COLO829 (cell line): ENCODE results near the gene RBFOX2.

ENCODE experiments used
- DNase-seq: peaks from one replicate; pipeline ENCODE4 v3.0.0; 2012; ENCODE audit warnings: low spot score

RBFOX2 gene

GRCh38 chr22:35973388-35973787, 55.2 kb downstream of the RBFOX2 start:
- DNase-seq, result no peak

- DNase-seq, result no peak
These were observed 56.1 kb downstream of the RBFOX2 start for GRCh38 chr22:35972559-35972958.

GRCh38 chr22:35971456-35972119, 57.0 kb downstream of the RBFOX2 start:
- DNase-seq, result peak; percentile 76

GRCh38 chr22:35970616-35971455, 57.8 kb downstream of the RBFOX2 start:
- DNase-seq, result no peak

DNA sequence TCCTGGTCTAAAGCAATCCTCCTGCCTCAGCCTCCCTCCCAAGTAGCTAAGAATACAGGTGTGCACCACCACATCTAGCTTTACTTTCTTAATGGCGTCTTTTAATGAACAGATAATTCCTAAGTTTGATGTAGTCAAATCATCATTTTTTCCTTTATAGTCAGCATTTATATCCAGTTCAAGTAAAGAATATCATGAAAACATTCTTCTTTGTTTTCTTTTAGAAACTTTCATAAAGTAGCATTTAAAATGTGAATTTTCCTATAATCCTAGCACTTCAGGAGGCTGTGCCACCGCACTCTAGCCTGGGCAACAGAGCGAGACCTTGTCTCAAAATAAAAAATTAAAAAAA, 61.6 kb downstream of the RBFOX2 start:
- no peak for DNase-seq

DNA sequence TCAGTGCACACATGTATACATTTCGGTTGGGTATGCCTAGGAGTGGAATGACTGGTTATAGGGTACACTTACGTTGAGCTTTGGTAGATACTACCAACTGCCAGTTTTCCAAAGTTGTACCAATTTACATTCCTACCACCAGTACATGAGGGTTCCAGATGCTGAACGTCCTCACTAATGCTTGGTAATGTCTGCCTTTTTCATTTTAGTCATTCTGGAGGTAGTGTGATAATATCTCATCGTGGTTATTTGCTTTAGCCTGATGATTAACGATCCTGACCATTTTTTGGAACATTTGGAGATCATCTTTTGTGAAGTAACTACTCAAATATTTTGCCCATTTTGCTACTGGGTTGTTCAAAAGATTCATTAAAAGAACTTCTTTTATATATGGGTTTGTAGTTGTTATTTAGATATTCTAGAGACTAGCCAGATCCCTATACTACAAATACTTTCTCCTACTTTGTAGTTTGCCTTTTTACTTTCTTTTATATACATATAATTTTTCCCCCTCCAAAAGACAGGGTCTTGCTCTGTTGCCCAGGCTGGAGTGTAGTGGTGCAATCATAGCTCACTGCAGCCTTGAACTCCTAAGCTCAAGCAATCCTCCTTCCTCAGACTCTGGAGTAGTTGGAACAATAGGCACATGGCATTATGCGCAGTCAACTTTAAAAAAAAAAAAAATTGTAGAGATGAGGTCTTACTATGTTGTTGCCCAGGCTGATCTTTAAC, 62.1 kb downstream of the RBFOX2 start:
- no peak for DNase-seq

DNA sequence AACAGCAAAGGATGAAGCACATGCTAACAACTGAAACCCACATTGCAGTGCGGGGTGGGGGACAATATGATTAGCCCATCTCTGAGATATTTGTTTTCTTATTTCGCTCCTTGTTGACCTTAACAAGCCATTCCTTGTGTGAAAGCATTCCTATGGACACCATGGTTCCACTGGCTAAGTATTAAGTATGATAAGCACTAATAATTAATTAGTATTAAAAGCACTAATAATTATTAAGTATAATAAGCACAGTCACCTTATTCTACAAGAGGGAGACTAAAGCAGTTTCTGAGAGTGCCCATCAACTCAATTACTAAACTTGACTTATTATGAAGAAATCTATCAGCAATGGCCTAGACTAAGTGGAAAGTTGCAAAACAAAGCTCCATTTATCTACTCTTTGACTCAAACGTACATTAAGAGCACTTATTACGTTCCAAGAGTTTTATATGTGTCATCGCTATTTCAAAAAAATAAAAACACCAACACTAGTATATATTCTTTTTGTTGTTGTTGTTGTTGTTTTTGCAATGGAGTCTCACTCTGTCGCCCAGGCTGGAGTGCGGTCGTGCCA, 65.3 kb downstream of the RBFOX2 start:
- peak; percentile 76 for DNase-seq

- no peak for DNase-seq
These were observed 66.9 kb downstream of the RBFOX2 start for GRCh38 chr22:35961480-35962295.

- DNase-seq, result no peak
These were observed 67.8 kb downstream of the RBFOX2 start for GRCh38 chr22:35960854-35961253.

GRCh38 chr22:35959121-35959800, 69.4 kb downstream of the RBFOX2 start:
- no peak for DNase-seq

DNA sequence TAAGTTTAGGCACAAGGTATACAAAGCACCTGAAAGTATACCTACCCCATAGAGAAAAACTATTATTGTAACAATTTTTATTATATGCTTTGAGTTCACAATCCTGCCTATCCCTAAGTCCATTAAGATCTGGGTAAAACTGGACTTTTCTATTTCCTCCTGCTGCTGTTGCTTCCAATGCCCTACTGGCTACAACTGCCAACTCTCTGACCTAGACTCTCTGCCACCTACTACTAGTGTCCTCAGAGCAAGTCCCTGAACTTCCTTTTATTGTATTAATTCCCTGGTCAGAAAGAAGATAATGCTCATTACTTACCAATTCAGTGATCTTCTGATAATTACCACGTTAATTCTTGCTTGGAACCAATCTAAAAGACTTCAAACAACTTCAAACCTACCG, 70.3 kb downstream of the RBFOX2 start:
- DNase-seq, result no peak

GRCh38 chr22:35957589-35957988, 71.0 kb downstream of the RBFOX2 start:
- DNase-seq, result no peak

- no peak for DNase-seq
These were observed 71.8 kb downstream of the RBFOX2 start for GRCh38 chr22:35956850-35957249.

DNA sequence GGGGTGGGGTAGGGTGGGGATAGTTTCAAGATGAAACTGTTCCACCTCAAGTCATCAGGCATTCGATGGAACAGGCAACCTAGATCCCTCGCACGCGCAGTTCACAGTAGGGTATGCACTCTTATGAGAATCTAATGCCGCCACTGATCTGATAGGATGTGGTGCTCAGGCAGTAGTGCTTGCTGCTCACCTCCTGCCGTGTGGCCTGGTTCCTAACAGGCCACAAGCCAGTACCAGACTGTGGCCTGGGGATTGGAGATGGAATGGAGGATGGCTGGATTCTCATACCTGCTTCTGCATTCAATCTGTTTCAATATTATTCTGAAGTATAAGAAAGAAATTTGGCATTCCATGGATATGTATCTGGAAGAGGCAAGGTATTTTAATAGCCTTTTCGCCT, 73.1 kb downstream of the RBFOX2 start:
- DNase-seq, result no peak

DNA sequence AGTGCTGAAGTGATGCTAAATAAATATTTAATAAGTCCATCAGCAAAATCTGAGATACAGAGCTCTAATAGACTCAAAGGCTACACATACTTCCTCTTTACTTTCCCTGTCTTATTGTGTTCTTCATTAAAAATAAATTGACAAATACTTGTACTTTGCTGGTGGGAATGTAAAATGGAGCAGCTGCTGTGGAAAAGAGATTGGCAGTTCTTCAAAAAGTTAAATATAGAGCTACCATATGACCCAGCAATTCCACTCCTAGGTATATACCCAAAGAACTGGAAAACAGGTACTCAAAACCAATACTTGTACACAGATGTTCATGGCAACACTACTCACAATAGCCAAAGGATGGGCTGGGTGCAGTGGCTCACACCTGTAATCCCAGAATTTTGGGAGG, 76.0 kb downstream of the RBFOX2 start:
- no peak for DNase-seq

DNA sequence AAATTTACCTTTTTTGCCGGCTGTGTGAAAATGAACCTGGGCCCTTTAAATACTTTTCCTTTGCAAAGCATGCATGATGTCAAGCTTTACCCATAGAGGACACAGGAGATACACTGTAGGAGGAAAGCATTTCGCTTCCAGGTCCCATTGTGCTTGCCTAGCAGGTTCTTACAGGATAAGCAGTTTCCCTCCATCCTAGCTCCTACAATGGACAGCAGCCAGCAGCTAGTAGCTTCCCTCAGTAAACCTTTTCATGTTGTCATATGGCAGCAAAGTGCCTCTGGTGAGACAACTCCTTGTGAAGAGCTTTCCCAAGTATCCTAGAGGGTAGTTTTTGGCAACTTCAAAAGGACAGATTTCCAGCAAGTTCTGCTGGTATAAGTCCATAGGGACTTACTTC, 78.4 kb downstream of the RBFOX2 start:
- DNase-seq, result no peak

DNA sequence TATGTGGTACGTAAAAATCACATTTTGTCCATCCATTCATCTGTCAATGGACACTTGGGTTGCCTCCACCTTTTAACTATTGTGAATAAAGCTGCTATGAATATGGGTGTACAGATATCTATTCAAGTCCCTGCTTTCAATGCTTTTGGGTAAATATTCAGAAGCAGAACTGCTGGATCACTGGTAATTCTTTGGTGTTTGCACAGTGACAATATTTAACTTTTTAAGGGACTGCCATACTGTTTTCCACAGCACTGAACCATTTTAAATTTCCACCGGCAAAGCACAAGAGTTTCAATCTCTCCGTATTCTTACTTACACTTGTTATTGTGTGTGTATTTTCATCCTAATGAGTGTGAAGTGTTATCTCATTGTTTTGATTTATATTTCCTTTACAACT, 79.4 kb downstream of the RBFOX2 start:
- DNase-seq, result no peak

GRCh38 chr22:35947794-35948425, 80.7 kb downstream of the RBFOX2 start:
- DNase-seq, result no peak

DNA sequence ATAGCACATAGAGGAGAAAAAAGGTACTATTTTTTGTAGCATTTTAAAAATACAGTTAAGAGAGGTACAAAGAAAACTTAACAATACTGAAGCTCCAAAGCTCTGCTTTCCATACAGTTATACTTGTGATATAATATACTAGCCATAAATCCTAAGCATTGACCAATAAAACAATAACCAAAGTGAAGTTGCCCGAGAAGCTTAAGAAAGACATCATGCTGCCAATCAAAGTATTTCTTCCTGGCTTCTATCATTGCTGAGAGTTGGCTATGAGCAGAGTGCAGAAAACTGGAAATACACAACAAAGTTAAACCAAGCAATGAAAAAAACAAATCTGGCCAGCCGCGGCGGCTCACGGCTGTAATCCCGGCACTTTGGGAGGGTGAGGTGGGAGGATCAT, 84.2 kb downstream of the RBFOX2 start:
- DNase-seq, result no peak

- DNase-seq, result no peak
These were observed 88.5 kb downstream of the RBFOX2 start for GRCh38 chr22:35940166-35940565.

DNA sequence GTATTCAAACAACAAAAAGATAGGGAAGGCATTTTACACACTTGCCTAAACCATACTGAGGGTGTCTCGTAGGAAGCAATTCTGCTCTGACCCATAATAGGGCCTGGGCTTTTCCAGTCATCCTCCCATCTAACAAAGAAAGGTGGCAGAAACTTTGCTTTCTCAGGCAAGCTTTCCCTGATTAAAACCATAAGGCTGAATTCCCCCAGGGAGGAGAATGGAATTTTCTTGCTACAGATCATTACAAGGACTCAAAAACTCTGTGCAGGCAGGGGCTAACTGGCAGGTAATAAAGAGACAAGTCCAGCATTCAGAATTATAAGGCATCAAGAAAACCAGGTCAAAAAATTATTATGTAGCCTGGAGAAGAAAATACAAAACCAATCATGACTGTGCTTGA, 90.4 kb downstream of the RBFOX2 start:
- DNase-seq, result no peak
